ENCODE measurements around the gene AP4S1.
"Not testable (repeated sequence)": the region's sequence is repeated elsewhere in the genome, so short reads cannot be mapped to it uniquely, and the experiment has no call there.

AP4S1 gene

GRCh38 chr14:30996892-30997659 is 28.4 kb upstream of the AP4S1 start:
- no peak overlapping the region for H3K4me3 Mint-ChIP-seq
- peaks cover 18 to 42% of the 10 kb centered on the region in 2 donors for H3K4me1 Mint-ChIP-seq (ENCODE audit: low read depth in 2 of 2)
- no peaks in the 10 kb centered on the region for H3K27me3 Mint-ChIP-seq
- DNase-seq (no peak), ATAC-seq (replicated peaks) (no peak)
- peaks cover 0 to 1% of the 10 kb centered on the region in 2 donors for H3K9me3 Mint-ChIP-seq
- peak overlapping the region in 1 of 2 donors; percentile 39 for H3K27ac Mint-ChIP-seq
- no peaks in the 10 kb centered on the region for H3K36me3 Mint-ChIP-seq (ENCODE audit: insufficient read depth)

- Mint-ChIP-seq H3K4me1 (ENCODE audit: low read depth in 2 of 2) (peaks cover 21 to 42% of the 10 kb centered on the region in 2 donors), H3K27me3 (no peaks in the 10 kb centered on the region), H3K9me3 (peaks cover 0 to 1% of the 10 kb centered on the region in 2 donors), H3K4me3 (no peak overlapping the region), H3K36me3 (ENCODE audit: insufficient read depth) (no peaks in the 10 kb centered on the region), H3K27ac (no peak overlapping the region)
- DNase-seq = no peak
- no peak for ATAC-seq (replicated peaks)
These were observed 27.2 kb upstream of the AP4S1 start for GRCh38 chr14:30998100-30998706.

- Mint-ChIP-seq H3K27ac (no peak overlapping the region), H3K36me3 (ENCODE audit: insufficient read depth) (peaks cover 5% of the 10 kb centered on the region), H3K27me3 (no peaks in the 10 kb centered on the region), H3K4me3 (no peak overlapping the region), H3K4me1 (ENCODE audit: low read depth in 2 of 2) (peaks cover 23 to 46% of the 10 kb centered on the region in 2 donors), H3K9me3 (peaks cover 0 to 1% of the 10 kb centered on the region in 2 donors)
- DNase-seq = no peak
- no peak for ATAC-seq (replicated peaks)
These were observed 26.2 kb upstream of the AP4S1 start for GRCh38 chr14:30999038-30999773.

GRCh38 chr14:31000629-31001338 is 24.7 kb upstream of the AP4S1 start:
- no peak overlapping the region for H3K4me3 Mint-ChIP-seq
- ATAC-seq (replicated peaks) (no peak), DNase-seq (no peak)
- peaks cover 17 to 38% of the 10 kb centered on the region in 2 donors for H3K4me1 Mint-ChIP-seq (ENCODE audit: low read depth in 2 of 2)
- H3K9me3 Mint-ChIP-seq = peaks cover 0 to 1% of the 10 kb centered on the region in 2 donors
- H3K27me3 Mint-ChIP-seq = no peaks in the 10 kb centered on the region
- peak overlapping the region in 1 of 2 donors; percentile 35 for H3K27ac Mint-ChIP-seq
- peaks cover 7% of the 10 kb centered on the region for H3K36me3 Mint-ChIP-seq (ENCODE audit: insufficient read depth)

GRCh38 chr14:31001339-31001658 is 24.1 kb upstream of the AP4S1 start:
- DNase-seq (no peak), ATAC-seq (replicated peaks) (no peak)
- no peaks in the 10 kb centered on the region for H3K27me3 Mint-ChIP-seq
- peaks cover 13 to 35% of the 10 kb centered on the region in 2 donors for H3K4me1 Mint-ChIP-seq (ENCODE audit: low read depth in 2 of 2)
- H3K27ac Mint-ChIP-seq = peak overlapping the region in 1 of 2 donors; percentile 35
- H3K36me3 Mint-ChIP-seq (ENCODE audit: insufficient read depth) = peaks cover 7% of the 10 kb centered on the region
- peaks cover 0 to 1% of the 10 kb centered on the region in 2 donors for H3K9me3 Mint-ChIP-seq
- no peak overlapping the region for H3K4me3 Mint-ChIP-seq

- ATAC-seq (replicated peaks) (no peak), DNase-seq (no peak)
- Mint-ChIP-seq H3K4me1 (ENCODE audit: low read depth in 2 of 2) (peaks cover 5 to 23% of the 10 kb centered on the region in 2 donors), H3K27ac (peak overlapping the region in 1 of 2 donors; percentile 53), H3K27me3 (no peaks in the 10 kb centered on the region), H3K4me3 (no peak overlapping the region), H3K9me3 (peaks cover 0 to 1% of the 10 kb centered on the region in 2 donors), H3K36me3 (ENCODE audit: insufficient read depth) (peaks cover 7% of the 10 kb centered on the region)
These were observed 22.2 kb upstream of the AP4S1 start for GRCh38 chr14:31003284-31003683.

GRCh38 chr14:31004007-31004406 is 21.4 kb upstream of the AP4S1 start:
- H3K4me3 Mint-ChIP-seq; H3K27me3 Mint-ChIP-seq; DNase-seq; H3K9me3 Mint-ChIP-seq; H3K36me3 Mint-ChIP-seq (ENCODE audit: insufficient read depth); ATAC-seq (replicated peaks): not testable (repeated sequence)
- H3K27ac Mint-ChIP-seq = peak overlapping the region in 1 of 2 donors; percentile 68
- peaks cover 5 to 22% of the 10 kb centered on the region in 2 donors for H3K4me1 Mint-ChIP-seq (ENCODE audit: low read depth in 2 of 2)

- peak overlapping the region; percentile 44 for H3K27ac Mint-ChIP-seq
These were observed 18.7 kb upstream of the AP4S1 start for GRCh38 chr14:31006703-31007102.

GRCh38 chr14:31009836-31010574 is 15.4 kb upstream of the AP4S1 start:
- peak overlapping the region in 1 of 2 donors; percentile 85 for H3K27ac Mint-ChIP-seq
- H3K36me3 Mint-ChIP-seq (ENCODE audit: insufficient read depth) = no peaks in the 10 kb centered on the region
- ATAC-seq (replicated peaks) (no peak), DNase-seq (no peak)
- no peak overlapping the region for H3K4me3 Mint-ChIP-seq
- no peaks in the 10 kb centered on the region for H3K9me3 Mint-ChIP-seq
- H3K27me3 Mint-ChIP-seq = no peaks in the 10 kb centered on the region
- peaks cover 10 to 13% of the 10 kb centered on the region in 2 donors for H3K4me1 Mint-ChIP-seq (ENCODE audit: low read depth in 2 of 2)

More at GRCh38 chr14:31006703-31007102, 18.7 kb upstream of the AP4S1 start:
- DNase-seq = no peak
- Mint-ChIP-seq H3K4me1 (ENCODE audit: low read depth in 2 of 2) (peaks cover 3 to 5% of the 10 kb centered on the region in 2 donors), H3K27me3 (no peaks in the 10 kb centered on the region), H3K36me3 (ENCODE audit: insufficient read depth) (peaks cover 7% of the 10 kb centered on the region), H3K4me3 (no peak overlapping the region), H3K9me3 (no peaks in the 10 kb centered on the region)
- no peak for ATAC-seq (replicated peaks)

GRCh38 chr14:31010935-31011334 is 14.5 kb upstream of the AP4S1 start:
- H3K27ac Mint-ChIP-seq = peak overlapping the region in 1 of 2 donors; percentile 55
- no peak for ATAC-seq (replicated peaks)
- no peaks in the 10 kb centered on the region for H3K36me3 Mint-ChIP-seq (ENCODE audit: insufficient read depth)

GRCh38 chr14:31013841-31014240 is 11.6 kb upstream of the AP4S1 start:
- Mint-ChIP-seq H3K4me1 (ENCODE audit: low read depth in 2 of 2) (peaks cover 13 to 22% of the 10 kb centered on the region in 2 donors), H3K4me3 (no peak overlapping the region), H3K27me3 (no peaks in the 10 kb centered on the region), H3K27ac (no peak overlapping the region), H3K9me3 (no peaks in the 10 kb centered on the region), H3K36me3 (ENCODE audit: insufficient read depth) (no peaks in the 10 kb centered on the region)
- DNase-seq = no peak
- no peak for ATAC-seq (replicated peaks)

More at GRCh38 chr14:31010935-31011334, 14.5 kb upstream of the AP4S1 start:
- Mint-ChIP-seq H3K9me3 (no peaks in the 10 kb centered on the region), H3K27me3 (no peaks in the 10 kb centered on the region), H3K4me3 (no peak overlapping the region), H3K4me1 (ENCODE audit: low read depth in 2 of 2) (peaks cover 10 to 18% of the 10 kb centered on the region in 2 donors)
- DNase-seq = no peak

GRCh38 chr14:31018057-31018645 is 7.3 kb upstream of the AP4S1 start:
- no peak overlapping the region for H3K27ac Mint-ChIP-seq

More at GRCh38 chr14:31018057-31018645, 7.3 kb upstream of the AP4S1 start:
- peaks cover 8% of the 10 kb centered on the region for H3K36me3 Mint-ChIP-seq (ENCODE audit: insufficient read depth)
- no peak overlapping the region for H3K4me3 Mint-ChIP-seq
- DNase-seq (no peak), ATAC-seq (replicated peaks) (no peak)
- no peaks in the 10 kb centered on the region for H3K9me3 Mint-ChIP-seq
- H3K4me1 Mint-ChIP-seq (ENCODE audit: low read depth in 2 of 2) = peaks cover 13 to 32% of the 10 kb centered on the region in 2 donors
- no peaks in the 10 kb centered on the region for H3K27me3 Mint-ChIP-seq
